NCI-H2081 (cell line): Measurements from ENCODE around the gene ENGASE.
"Not testable (repeated sequence)": the region's sequence is repeated elsewhere in the genome, so short reads cannot be mapped to it uniquely, and the experiment has no call there.

Experiments used
- DNase-seq, 2 experiments: peaks; one replicate each; lab custom pipeline; 2025; lab: John Stamatoyannopoulos, UW

ENGASE gene

DNA sequence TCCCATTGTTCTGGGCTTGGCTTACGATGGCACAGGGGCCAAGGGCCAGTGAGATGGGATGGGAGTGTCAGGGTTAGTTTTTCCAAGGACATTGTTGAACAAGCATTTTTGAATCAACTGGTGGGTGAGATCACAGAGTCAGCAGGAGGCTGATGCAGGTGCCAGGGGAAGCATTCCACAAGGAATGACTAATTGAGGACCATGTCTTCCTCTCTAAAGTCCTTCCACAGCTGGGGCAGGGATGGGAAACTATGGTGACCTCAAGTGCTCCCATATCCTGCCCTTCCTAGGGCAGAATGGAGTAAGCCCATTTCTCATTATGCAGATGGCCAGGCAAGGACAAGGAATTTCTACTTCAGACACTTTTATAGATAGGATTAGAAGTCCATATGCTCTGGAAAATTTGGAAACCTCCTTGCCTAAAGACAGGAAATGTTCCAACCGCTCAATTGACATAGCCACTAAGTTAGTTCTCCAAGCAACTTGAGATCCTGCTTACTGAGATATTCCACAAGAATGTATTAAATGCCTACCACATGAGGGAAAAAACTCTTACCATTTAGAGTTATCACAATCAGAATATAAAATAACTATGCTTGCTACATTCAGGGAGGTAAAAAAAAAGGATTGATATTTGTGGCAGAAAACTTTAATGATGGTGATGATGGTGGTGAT, 21.2 kb upstream of the ENGASE start:
- DNase-seq, result no peak

DNA sequence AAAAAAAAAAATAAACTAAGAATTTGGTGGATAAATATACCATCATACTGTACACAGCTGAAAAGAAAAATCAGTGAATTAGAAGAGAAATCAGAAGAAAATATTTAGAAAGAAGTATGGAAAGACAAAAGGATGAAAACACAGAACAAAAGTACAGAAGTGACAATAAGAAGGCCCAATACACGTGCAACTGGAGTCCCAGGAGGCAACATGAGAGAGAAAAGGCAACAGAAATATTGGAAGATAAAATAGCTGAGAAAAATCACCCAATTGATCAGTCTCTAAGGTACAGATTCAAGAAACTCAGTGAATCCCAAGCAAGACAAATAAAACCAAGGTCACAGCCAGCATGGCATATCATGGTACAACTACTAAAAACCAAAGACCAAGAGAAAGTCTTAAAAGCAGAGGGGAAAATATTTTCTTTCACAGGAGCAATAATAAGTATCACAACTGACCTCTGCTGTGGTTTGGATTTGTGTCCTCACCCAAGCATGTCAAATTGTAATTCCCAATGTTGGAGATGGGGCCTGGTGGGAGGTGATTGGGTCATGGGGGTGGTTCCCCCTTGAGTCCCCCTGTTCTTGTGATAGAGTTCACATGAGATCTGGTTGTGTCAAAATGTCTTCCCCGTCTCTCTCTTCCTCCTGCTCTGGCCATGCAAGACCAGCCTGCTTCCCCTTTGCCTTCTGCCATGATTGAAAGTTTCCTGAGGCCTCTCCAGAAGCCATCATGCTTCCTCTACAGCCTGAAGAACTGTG, 20.2 kb upstream of the ENGASE start:
- no peak for DNase-seq

GRCh38 chr17:79055197-79055596, 19.4 kb upstream of the ENGASE start:
- no peak for DNase-seq

GRCh38 chr17:79057737-79058385, 16.8 kb upstream of the ENGASE start:
- no peak for DNase-seq

GRCh38 chr17:79062691-79063090, 11.9 kb upstream of the ENGASE start:
- DNase-seq, result no peak

GRCh38 chr17:79064026-79064425, 10.6 kb upstream of the ENGASE start:
- DNase-seq, result no peak

DNA sequence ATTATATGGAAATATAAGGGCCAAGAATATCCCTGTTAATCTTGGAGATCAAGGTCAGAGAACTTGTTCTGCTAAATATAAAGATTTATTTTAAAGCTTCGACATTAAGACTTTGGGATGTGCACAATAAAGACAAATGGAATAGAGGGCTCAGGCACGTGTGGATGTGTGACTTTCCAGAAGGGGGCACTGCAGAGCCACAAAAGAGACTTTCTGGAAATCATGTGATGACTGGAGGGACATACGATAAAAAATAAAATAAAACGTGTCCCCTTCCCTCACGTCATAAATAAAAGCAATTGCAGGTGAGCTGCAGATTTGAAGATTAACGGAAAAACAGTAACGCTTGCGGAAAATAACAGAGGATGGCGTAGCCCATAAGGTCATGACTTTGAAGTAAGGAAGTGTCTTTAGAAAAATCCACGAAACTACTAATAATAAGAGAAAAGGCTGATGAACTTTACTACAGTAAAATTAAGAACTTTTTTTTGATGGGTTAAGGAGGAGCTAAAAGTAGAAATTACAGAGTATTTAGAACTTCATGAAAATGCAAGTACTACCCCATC, 9.4 kb upstream of the ENGASE start:
- peak; percentile 26 to 50 for DNase-seq

DNA sequence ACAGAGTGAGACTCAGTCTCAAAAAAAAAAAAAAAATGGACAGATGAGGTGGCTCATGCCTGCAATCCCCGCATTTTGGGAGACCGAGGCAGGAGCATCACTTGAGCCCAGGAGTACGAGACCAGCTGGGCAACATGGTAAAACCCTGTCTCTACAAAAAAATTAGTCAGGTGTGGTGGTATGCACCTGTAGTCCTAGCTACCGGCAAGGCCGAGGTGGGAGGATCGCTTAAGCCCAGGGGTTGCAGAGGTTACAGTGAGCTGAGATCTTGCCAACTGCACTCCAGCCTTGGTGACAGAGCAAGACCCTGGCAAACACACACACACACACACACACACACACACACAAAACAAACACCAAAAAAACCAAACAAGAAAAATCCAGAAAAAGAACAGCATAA, 7.7 kb upstream of the ENGASE start:
- no peak for DNase-seq

GRCh38 chr17:79070266-79070880, 4.3 kb upstream of the ENGASE start:
- DNase-seq, result no peak

DNA sequence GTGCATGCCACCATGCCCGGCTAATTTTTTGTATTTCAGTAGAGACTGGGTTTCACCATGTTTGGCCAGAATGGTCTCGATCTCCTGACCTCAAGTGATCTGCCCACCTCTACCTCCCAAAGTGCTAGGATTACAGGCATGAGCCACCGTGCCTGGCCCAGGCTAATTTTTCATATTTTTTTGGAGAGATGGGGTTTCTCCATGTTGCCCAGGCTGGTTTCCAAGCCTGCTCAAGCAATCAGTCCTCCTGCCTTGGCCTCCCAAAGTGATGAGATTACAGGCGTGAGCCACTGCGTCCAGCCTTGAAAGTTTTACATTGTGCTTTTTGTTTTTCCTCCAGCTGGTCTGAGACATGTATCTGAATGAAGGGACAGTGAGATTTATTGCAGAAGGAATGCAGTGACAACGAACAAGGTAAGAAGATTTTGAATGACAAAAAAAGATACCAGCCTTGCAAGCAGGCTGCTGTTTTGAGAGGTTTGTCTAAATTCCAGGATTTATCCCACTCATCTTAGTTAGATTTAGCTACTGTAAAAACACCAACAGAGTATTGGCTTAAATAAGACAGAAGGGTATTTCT, 3.4 kb upstream of the ENGASE start:
- no peak for DNase-seq

GRCh38 chr17:79072544-79072943, 2.1 kb upstream of the ENGASE start:
- no peak for DNase-seq

DNA sequence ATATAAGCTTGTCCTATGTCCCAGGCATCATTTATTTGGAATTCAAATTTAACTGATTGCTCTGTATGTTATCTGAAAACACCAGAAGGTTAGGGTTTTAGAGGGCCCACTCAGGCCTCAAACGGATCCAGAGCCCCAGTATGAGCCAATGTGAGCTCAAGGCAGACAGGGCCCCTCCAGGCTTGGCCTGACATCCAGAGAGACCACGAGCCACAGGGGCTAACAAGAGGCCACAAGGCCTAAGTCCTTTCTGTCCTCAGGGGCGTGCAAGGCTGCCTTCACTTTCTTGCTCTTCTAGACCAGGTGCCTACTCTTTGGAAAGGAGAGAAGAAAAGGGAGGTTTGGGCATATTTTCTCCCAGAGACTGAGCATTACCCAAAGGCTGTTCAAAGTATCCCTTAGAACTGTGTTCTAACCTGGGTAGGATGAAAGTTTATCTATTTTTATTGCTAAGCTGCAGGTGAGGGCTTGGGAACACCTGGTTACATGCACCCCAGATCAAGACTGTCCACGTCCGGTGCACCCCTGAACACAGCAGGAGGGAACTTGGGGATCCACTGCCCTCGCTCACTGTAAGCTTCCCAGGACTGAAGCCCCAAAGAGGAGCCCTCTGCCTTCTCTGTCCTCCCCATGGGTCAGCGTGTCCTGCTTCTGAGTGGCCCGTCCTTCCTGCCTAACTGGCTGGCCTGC, 1.5 kb upstream of the ENGASE start:
- no peak for DNase-seq

- DNase-seq, result no peak
These were observed 927 bp upstream of the ENGASE start for GRCh38 chr17:79073706-79074088.

DNA sequence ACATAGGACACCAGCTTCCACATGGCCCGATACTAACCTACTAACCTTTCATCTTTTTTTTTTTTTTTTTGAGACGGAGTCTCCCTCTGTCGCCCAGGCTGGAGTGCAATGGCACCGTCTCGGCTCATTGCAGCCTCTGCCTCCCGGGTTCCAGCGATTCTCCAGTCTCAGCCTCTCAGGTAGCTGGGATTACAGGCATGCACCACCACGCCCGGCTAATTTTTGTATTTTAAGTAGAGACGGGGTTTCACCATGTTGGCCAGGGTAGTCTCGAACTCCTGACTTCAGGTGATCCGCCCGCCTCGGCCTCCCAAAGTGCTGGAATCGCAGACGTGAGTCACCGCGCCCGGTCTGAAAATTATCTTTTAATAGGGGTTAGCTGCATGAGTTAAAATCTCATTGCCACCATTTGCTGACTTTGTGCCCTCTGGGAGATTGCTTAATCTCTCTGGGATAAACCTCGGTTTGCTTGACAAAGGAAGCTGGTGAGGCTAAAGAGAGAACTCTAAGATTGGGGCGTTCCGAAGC, 439 bp upstream of the ENGASE start:
- not testable (repeated sequence) for DNase-seq

DNA sequence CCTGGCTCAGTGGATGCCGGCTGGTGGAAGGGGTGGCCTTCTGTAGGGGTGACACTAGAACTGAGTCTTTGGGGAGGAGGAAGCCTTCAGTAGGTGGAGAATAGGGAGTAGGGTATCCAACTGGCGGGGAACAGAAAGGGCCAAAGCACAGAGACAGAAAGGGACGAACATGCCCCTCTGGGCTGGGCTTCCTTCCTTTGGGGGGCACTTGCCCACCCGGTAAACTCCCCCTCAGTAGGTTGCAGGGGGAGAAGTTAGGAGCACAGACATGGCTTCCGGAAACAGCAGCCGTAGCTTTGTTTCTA, 774 bp downstream of the ENGASE start:
- DNase-seq, result no peak

DNA sequence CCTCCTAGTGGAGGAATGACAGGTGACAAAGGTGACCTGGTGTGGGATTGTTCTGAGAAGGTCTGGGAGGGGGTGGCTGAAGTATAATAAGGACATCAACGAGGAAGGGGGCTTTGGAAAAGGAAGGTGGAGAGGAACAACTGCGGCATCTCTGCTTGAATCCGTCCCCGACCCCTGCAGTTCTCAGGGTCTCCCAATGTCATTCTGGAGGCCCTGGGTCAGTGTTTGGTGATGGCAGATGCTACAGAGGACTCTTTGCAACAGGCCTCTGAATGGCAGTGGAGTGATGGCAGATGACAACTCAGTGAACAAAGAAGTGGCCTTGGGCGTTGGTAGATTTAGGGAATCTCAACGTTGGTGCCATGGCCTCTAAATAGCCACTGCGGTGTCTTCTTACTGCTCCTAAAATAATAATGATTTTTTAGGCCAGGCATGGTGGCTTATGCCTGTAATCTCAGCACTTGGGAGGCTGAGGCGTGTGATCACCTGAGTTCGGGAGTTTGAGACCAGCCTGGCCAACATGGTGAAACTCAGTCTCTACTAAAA, 1.3 kb downstream of the ENGASE start:
- no peak for DNase-seq

GRCh38 chr17:79077587-79077986, 3.0 kb downstream of the ENGASE start:
- DNase-seq, result no peak

- DNase-seq, result no peak
These were observed 4.0 kb downstream of the ENGASE start for GRCh38 chr17:79078476-79079190.

GRCh38 chr17:79079421-79080200, 5.0 kb downstream of the ENGASE start:
- DNase-seq, result no peak

- DNase-seq, result no peak
These were observed 5.7 kb downstream of the ENGASE start for GRCh38 chr17:79080349-79080748.
